HG03565 (cell line): ENCODE measurements around the gene TLE2.
"Not testable (repeated sequence)": the region's sequence is repeated elsewhere in the genome, so short reads cannot be mapped to it uniquely, and the experiment has no call there.

Experiments used
- ATAC-seq: cut with Tn5 transposase; IDR thresholded peaks from one replicate; pipeline ENCODE4 v1.9.1; 2021; ENCODE audit warnings: mild to moderate bottlenecking, moderate library complexity; ENCODE audit not compliant: unreplicated experiment

TLE2 gene

DNA sequence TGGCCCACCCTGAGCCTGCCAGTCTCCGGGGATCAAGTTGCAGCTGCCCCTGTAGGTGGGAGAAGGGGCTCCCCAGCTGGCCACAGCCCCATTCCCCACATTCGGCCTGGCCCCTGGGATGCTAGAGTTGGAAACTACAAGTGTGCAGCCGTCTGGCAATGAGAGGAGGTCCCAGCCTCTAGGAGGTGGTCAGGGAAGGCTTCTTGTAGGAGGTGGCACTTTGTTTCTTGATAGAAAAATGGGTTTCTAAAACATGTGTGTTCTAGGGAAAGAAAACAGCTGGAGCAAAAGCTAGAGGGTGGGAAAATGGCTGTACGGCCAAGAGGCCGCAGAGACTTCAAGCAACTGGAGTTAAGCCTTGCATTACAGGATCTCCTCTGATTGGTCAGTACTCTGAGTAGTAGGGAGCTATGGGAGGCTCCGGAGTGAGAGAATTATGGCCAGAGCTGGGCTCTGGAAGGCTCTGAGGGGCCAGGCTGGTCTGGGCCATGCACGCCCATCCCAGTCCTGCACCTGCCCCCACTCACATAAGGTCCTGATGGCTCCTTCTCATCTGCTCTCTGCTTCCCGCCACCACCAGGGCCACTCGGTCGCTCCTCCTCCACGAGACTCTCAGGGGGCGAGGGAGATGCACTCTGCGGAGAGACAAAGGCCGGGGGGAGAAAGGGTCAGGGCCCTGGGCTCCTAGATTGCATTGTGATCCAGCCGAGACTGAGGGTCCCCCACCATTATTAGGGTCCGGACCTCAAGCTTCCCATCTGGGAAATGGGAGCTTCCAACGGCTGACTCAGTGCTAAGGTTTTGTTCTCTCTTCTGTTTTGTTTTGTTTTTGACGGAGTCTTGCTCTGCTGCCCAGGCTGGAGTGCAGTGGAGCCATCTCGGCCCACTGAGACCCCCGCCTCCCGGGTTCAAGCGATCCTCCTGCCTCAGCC is 13.7 kb downstream of the TLE2 start:
- no peak for ATAC-seq

DNA sequence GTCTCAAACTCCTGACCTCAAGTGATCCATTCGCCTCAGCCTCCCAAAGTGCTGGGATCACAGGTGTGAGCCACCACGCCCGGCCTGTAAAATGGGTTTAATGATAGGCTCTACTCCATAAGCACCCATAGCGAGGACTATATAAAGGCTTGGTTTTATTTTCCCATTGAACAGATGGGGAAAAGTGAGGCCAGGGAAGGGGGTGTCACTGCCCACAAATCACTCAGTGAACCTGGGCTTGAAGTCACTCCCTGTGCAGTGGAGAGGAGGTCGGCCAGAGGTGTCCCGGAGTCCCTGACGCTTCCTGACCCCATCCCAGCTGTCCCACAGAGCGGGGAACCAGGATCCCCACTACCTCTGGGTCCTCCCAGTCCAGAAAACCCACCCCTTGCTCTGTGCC is 14.9 kb downstream of the TLE2 start:
- no peak for ATAC-seq

- no peak for ATAC-seq
These were observed 15.8 kb downstream of the TLE2 start for GRCh38 chr19:3013263-3013725.

GRCh38 chr19:3012621-3013262 is 16.3 kb downstream of the TLE2 start:
- no peak for ATAC-seq

GRCh38 chr19:3012059-3012458 is 17.0 kb downstream of the TLE2 start:
- not testable (repeated sequence) for ATAC-seq

GRCh38 chr19:3010871-3011270 is 18.2 kb downstream of the TLE2 start:
- no peak for ATAC-seq

DNA sequence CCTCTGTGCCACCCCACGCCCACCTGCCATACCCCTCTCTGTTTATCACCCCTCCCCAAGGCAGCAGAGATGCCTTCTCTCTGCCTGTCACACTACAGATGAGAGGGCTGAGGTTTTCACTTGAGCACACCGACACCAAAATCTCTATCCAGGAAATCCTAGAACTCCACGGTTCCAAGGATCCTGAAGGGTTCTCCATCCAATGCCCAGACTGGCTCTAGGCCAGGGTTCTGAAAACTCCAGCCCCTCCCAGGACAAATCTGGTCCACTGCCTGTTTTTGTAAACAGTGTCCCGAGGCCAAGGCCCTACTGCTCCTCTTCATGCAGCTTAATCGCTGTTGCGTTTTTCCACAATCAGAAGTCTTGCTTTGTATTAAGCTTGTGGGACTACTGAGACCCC is 20.1 kb downstream of the TLE2 start:
- ATAC-seq: no peak

DNA sequence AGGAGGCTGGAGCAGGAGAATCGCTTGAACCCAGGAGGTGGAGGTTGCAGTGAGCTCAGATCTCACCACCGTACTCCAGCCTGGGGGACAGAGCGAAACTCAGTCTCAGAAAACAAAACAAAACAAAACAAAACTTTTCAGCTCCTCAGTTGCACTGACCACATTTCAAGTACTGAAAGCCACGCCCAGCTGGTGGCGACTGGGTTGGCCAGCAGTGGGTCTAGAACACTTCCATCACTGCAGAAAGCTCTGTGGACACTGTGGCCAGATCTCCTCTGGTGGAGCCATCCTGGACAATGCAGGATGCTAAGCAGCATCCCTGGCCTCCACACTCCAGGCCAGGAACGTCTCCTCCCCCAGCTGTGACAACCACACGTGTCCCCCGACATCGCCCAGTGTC is 21.1 kb downstream of the TLE2 start:
- no peak for ATAC-seq

- ATAC-seq: no peak
These were observed 22.9 kb downstream of the TLE2 start for GRCh38 chr19:3006075-3006767.

DNA sequence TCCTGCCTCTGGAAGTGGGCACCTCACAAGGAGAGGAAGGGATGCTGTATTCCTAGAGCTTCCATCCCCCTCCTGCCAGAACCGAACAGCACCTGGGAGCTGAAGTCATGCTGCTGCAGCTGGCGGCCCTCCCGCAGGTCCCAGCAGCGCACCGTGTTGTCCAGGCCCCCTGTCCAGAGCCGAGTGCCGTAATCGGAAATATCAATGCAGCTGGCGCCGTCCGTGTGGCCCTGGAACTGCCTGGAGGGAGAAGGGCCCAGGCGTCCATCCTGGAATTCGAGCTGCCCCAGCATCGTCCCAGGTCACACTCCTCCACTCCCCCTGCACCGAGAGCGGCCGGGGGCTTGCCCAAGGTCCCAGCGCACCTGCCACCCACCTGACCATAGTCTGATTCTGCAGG is 23.7 kb downstream of the TLE2 start:
- no peak for ATAC-seq

DNA sequence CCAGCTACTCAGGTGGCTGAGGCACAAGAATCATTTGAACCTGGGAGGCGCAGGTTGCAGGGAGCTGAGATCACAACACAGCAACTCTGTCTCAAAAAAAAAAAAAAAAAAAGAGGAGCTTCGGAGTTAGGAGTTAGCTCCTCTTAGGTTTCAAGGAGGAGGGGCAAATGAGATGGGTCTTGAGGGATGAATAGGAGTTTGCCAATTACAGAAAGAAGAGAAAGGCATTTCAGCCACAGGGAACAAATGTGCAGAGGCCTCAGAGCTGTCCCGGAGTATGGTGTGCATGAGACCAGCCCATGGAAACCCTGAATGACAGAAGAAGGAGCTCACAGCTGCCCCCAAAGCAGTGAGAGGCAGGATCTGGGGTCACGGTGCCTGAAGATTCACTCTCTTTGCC is 24.6 kb downstream of the TLE2 start:
- ATAC-seq: no peak

GRCh38 chr19:3003046-3003445 is 26.0 kb downstream of the TLE2 start:
- no peak for ATAC-seq

DNA sequence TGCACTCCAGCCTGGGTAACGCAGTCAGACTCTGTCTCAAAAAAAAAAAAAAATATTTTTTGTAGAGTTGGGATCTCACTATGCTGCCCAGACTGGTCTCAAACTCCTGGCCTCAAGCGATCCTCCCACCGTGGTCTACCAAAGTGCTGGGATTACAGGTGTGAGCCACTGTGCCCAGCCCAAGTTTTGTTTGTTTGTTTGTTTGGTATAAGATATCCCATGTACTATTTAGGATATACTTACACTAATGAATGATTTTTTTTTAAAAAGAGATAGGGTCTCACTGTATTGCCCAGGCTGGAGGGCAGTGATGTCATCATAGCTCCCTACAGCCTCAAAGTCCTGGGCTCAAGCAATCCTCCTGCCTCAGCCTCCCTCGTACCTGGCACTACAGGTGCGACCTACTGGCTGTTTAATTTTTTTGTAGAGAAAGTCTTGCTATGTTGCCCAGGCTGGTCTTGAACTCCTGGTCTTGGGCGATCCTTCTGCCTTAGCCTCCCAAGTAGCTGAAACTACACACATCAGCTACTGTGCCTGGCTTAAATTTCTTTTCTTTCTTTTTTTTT is 27.8 kb downstream of the TLE2 start:
- ATAC-seq: no peak

- no peak for ATAC-seq
These were observed 30.4 kb downstream of the TLE2 start for GRCh38 chr19:2998642-2999041.

DNA sequence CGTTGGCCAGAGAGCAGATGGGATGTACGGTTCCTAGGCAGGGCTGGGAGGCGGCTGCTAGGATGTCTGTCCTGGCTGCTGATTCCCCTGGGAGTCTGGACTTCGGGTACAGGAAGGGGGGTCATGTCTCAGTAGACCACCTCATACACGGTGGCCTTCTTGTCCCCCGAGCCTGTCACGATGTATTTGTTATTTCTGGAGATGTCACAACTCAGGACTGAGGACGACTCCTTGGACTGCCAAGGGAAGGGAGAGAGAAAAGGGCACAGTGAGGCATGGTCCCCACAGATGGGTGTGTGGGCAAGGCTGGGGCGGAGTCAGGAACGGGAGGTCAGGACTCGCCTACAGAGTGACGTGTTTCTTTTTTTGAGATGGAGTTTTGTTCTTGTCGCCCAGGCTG is 31.4 kb downstream of the TLE2 start:
- ATAC-seq: no peak

DNA sequence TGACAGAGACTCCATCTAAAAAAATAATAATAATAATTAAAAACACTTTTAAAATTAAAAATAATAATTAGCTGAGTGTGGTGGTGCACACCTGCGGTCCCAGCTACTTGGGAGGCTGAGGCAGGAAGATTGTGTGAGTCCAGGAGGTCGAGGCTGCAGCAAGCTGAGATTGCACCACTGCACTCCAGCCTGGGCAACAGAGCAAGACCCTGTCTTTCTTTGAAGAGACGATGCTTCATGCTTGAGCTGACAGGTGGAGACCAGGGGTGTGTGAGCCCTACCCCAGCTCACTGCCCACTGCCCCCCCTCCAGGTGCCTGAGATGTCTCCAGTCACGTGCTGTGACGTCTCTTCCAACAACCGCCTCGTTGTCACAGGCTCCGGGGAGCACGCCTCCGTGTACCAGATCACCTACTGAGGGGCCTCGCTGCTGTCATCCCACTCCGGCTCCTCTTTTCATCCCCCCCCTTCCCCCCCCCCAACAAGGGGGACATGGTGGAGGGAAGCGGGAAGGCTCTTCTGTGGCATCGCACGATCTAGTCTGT is 34.4 kb downstream of the TLE2 start:
- ATAC-seq: no peak

DNA sequence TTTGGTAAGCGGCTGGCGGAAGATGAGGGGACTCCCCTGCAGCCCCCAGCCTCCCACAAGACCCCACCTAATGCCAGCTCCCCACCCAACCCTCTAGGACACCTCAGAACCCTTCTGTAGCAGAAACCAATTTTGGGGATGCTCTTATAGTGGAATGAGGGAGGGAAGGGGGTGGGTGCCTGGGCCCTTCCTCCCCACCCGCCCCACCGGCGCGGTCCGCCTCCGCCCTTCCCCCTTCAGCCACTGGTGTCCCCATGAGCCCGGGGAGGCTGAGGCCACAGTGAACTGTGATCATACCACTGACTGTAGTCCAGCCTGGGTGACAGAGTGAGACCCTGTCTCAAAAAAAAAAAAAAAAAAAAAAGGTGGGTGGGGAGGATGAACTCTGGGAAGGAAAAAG is 35.5 kb downstream of the TLE2 start:
- ATAC-seq: no peak

- no peak for ATAC-seq
These were observed 36.1 kb downstream of the TLE2 start for GRCh38 chr19:2992958-2993357.

DNA sequence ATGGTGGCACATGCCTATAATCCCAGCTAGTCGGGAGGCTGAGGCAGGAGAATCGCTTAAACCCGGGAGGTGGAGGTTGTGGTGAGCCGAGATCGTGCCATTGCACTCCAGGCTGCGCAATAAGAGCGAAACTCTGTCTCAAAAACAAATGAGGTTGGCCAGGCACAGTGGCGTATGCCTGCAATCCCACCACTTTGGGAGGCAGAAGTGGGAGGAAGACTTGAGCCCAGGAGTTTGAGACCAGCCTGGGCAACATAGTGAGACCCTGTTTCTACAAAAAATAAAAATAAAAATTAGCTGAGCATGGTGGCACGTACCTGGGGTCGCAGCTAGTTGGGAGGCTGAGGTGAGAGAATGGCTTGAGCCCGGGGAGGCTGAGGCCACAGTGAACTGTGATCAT is 36.7 kb downstream of the TLE2 start:
- ATAC-seq: not testable (repeated sequence)

DNA sequence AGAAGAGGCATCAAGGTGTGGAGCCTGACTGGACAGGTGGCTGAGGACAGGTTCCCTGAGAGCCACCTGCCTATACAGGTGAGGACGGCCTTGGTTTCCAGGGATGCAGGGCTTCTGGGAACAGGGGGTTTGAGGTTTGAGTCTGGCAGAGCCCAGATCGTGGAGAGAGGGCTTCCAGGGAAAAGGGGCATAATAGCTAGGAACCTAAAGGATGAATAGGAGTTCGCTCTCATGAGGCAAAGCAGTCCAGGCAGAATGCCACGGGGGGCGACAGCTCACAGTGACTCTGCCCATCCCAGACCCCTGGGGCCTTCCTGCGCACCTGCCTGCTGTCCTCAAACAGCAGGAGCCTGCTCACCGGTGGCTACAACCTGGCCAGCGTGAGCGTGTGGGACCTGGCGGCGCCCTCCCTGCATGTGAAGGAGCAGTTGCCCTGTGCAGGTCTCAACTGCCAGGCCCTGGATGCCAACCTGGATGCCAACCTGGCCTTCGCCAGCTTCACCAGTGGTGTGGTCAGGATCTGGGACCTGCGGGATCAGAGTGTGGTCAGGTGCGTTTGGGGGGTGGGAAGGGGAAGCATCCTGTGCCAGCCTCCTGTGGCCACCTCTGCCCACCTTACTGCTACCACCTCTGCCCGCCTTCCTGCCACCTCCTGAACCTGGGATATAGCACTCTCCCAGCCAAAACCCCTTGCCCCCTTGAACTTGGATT is 39.7 kb downstream of the TLE2 start:
- ATAC-seq: no peak
